HepG2 (cell line): ENCODE measurements around the gene DCAKD. TPM values are rescaled to one million over a fixed set of nuclear protein-coding genes. Genes with fewer than 3 reads are reported as not detected.
A peak's percentile ranks its signal among the peaks of the same experiment; 100 is the strongest.

Experiments used
- ATF7-NPFF ChIP-seq: sonication (generic); formaldehyde crosslinking; IDR thresholded peaks from 2 replicates; pipeline ENCODE4 v1.8.1; 2023; ENCODE audit warnings: mild to moderate bottlenecking, low read depth, missing genetic modification reagents, moderate library complexity
- GTF2F1 ChIP-seq: fragments of 150-350 bp; IDR thresholded peaks from 2 replicates; pipeline ENCODE4 v1.6.1; 2014; ENCODE audit warnings: low read length
- GTF3A ChIP-seq: sonication (generic); formaldehyde crosslinking; conservative IDR thresholded peaks from 2 replicates; pipeline ENCODE4 v1.4.0; 2020; ENCODE audit warnings: mild to moderate bottlenecking, missing genetic modification reagents
- KDM2A ChIP-seq: sonication (generic); formaldehyde crosslinking; IDR thresholded peaks from 2 replicates; pipeline ENCODE4 v1.4.0; 2020; ENCODE audit warnings: low read depth, missing genetic modification reagents, borderline replicate concordance
- KDM3A ChIP-seq: IDR thresholded peaks from 2 replicates; pipeline ENCODE4 v1.6.1; 2018; ENCODE audit warnings: low read depth, missing compliant biosample characterization
- POLR2A ChIP-seq, 2 experiments: IDR thresholded peaks; 2 replicates each; pipeline ENCODE4 v1.6.1; 2011; ENCODE audit warnings: low read depth in 2 of 2, low read length in 2 of 2, mild to moderate bottlenecking in 1 of 2, moderate library complexity in 1 of 2; ENCODE audit not compliant: insufficient read depth in 1 of 2
- RBAK ChIP-seq: sonication (generic); formaldehyde crosslinking; IDR thresholded peaks from 2 replicates; pipeline ENCODE4 v1.5.1; 2020; ENCODE audit warnings: mild to moderate bottlenecking, missing genetic modification reagents
- RNF219 ChIP-seq: sonication (generic); formaldehyde crosslinking; IDR thresholded peaks from 2 replicates; pipeline ENCODE4 v1.5.0; 2020; ENCODE audit warnings: mild to moderate bottlenecking, missing genetic modification reagents
- ZBTB40 ChIP-seq, 2 experiments: fragments of 450-650 bp in 1 of 2; sonication (generic) in 1 of 2; formaldehyde crosslinking in 1 of 2; IDR thresholded peaks; 2 replicates each; pipeline versions ENCODE4 v1.6.1 to v1.8.0; 2016 to 2022; ENCODE audit warnings: antibody characterized with exemption in 1 of 2, mild to moderate bottlenecking in 1 of 2, missing genetic modification reagents in 1 of 2
- ZFP1 ChIP-seq: IDR thresholded peaks from 2 replicates; pipeline ENCODE4 v1.6.1; 2016
- ZNF550 ChIP-seq: sonication (generic); formaldehyde crosslinking; IDR thresholded peaks from 2 replicates; pipeline ENCODE4 v1.4.0; 2020; ENCODE audit warnings: mild to moderate bottlenecking, missing genetic modification reagents, borderline replicate concordance
- ZNF773 ChIP-seq: sonication (generic); formaldehyde crosslinking; IDR thresholded peaks from 2 replicates; pipeline ENCODE4 v1.4.0; 2020; ENCODE audit warnings: missing genetic modification reagents, borderline replicate concordance
- ZNF883 ChIP-seq: sonication (generic); formaldehyde crosslinking; IDR thresholded peaks from 2 replicates; pipeline ENCODE4 v1.5.1; 2020; ENCODE audit warnings: mild to moderate bottlenecking, missing genetic modification reagents; ENCODE audit errors: not compliant biosample characterization
- ZSCAN29 ChIP-seq: sonication (generic); formaldehyde crosslinking; conservative IDR thresholded peaks from 2 replicates; pipeline ENCODE4 v1.4.0; 2020; ENCODE audit warnings: mild to moderate bottlenecking, missing genetic modification reagents
- polyA plus RNA-seq, 8 experiments: library from polyadenylated mRNA; depleted of rRNA in 3 of 8; stranded (reverse) in 7 of 8; unstranded in 1 of 8; fragments of >200 nt; fragmentation: Illumina TruSeq in 4 of 8; extraction: Trizol in 4 of 8; gene quantifications; 2 replicates each; pipeline versions ENCODE4 v1.2.1 to v1.2.3, GENCODE V29; 2011 to 2016; ENCODE audit warnings: low read depth in 4 of 8, missing spikeins in 1 of 8, mixed read lengths in 1 of 8; ENCODE audit not compliant: insufficient read depth in 1 of 8
- total RNA-seq, 5 experiments: library from RNA; depleted of rRNA; stranded (reverse); fragments of >200 nt; fragmentation: Illumina TruSeq; extraction: Trizol; gene quantifications; 2 replicates each; pipeline ENCODE4 v1.2.3, GENCODE V29; 2016; ENCODE audit warnings: low read depth in 1 of 5
- TF ChIP-seq, protein P1 (sequence below): IDR thresholded peaks from 2 replicates; pipeline ENCODE4 v1.6.1; 2012; ENCODE audit warnings: inconsistent platforms
- TF ChIP-seq, protein P2 (sequence below): sonication (generic); formaldehyde crosslinking; IDR thresholded peaks from 2 replicates; pipeline ENCODE4 v1.4.0; 2020; ENCODE audit warnings: mild to moderate bottlenecking, missing genetic modification reagents, borderline replicate concordance

DCAKD gene
- total and polyA plus RNA-seq, 2 of the 13 experiments (the other 11 are each of a cell fraction or from before 2014, with no cell fraction given) = 25.9 to 29.2 TPM

DNA sequence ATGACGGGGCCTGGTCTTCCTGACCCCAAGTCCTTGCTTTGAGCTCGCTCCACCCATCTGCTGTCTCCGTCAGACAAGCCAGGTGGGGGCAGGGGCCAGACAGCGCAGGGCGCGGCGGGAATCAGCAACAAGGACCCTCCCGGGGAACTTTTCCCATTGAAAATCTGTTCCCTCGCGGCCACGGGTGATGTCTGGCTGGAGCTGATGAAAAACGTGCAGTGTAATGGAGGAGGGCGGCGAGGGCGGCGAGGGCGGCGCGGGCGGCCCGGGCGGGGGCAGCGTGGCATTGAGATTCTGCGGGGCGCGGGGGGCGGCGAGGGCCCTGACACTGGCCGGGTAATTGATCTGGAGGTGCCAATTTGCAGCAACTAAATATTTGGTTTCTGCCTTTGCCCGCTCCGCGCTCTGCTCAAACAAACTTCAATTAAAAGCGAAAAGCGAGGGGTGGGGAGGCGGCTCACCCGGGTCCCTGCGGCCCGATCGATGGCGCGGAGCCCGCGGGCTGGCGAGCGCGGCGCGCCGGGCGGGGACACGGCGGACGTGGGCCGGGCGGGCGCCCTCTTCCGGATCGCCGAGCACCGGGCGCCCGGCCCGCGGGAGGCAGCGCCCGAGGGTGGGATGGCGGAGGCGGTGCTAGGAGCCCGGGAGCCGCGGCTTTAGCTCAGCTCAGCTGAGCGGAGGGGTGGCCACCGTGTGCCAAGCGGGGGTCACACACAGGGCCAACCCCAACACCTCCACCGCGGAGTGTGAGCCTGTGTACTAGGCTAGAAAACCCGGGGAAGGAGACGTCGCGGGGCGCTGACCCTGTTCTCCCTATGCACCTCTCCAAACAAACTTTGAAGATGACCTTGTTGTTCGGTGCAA lies 32.4 kb downstream of the DCAKD start (continued):
- TF ChIP-seq ZFP1 = no peak
- no peak for TF ChIP-seq ZNF883 (CRISPR knock-in tag)
- TF ChIP-seq ZSCAN29 = no peak
- 0 out of 2 replicates have a peak, but pooled peaks have one; percentile 53 for TF ChIP-seq KDM2A (CRISPR knock-in tag)
- no peak for TF ChIP-seq GTF3A (CRISPR knock-in tag)
- TF ChIP-seq POLR2A (IDR thresholded peaks at IDR 0.05; ENCODE audit: insufficient read depth in 1 of 2, low read depth in 2 of 2, low read length in 2 of 2) = no peak
- TF ChIP-seq ZBTB40 (IDR thresholded peaks at IDR 0.05) = no peak
- no peak for TF ChIP-seq ZBTB40 (CRISPR knock-in tag; IDR thresholded peaks at IDR 0.05)
- TF ChIP-seq GTF2F1 = no peak
- TF ChIP-seq, protein P1, sequence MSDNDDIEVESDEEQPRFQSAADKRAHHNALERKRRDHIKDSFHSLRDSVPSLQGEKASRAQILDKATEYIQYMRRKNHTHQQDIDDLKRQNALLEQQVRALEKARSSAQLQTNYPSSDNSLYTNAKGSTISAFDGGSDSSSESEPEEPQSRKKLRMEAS = peak; percentile 65
- no peak for TF ChIP-seq ZNF550 (CRISPR knock-in tag)
- TF ChIP-seq ZNF773 = no peak; the same call in 1 of the 2 replicates
- TF ChIP-seq, protein P2, sequence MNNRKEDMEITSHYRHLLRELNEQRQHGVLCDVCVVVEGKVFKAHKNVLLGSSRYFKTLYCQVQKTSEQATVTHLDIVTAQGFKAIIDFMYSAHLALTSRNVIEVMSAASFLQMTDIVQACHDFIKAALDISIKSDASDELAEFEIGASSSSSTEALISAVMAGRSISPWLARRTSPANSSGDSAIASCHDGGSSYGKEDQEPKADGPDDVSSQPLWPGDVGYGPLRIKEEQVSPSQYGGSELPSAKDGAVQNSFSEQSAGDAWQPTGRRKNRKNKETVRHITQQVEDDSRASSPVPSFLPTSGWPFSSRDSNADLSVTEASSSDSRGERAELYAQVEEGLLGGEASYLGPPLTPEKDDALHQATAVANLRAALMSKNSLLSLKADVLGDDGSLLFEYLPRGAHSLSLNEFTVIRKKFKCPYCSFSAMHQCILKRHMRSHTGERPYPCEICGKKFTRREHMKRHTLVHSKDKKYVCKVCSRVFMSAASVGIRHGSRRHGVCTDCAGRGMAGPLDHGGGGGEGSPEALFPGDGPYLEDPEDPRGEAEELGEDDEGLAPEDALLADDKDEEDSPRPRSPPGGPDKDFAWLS = no peak
- TF ChIP-seq RNF219 (CRISPR knock-in tag) = no peak
- TF ChIP-seq KDM3A (CRISPR knock-in tag) = no peak
- TF ChIP-seq RBAK = no peak
- no peak; the same call in 1 of the 2 replicates for TF ChIP-seq ATF7-NPFF
